ENCODE data around the gene AUH.

The AUH gene

DNA sequence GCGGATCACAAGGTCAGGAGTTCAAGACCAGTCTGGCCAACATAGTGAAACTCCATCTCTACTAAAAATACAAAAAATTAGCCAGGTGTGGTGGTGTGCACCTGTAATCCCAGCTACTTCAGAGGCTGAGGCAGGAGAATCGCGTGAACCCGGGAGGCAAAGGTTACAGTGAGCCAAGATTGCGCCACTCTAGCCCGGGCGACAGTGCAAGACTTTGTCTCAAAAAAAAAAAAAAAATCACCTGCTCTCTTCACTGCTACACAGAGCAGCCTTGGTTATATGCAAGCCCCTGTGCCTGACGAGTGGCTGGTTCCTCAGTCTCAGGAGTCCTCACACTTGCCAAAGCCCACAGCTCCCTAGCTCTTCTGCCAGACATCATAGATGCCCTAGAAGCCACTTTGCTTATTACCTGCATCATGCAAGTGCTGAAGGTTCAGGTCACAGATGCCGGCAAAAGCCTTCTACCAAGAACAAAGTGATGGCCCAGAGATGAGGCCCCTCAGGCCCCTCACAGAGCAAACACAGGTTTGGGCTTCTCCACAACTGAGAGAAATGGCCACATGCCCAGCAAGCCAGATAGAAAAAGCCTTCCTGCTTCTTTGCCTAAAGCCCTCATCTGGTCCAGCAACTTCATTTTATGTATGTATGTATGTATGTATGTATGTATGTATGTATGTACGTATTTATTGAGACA, 176.4 kb downstream of the AUH start:
- no peak for DNase-seq

DNA sequence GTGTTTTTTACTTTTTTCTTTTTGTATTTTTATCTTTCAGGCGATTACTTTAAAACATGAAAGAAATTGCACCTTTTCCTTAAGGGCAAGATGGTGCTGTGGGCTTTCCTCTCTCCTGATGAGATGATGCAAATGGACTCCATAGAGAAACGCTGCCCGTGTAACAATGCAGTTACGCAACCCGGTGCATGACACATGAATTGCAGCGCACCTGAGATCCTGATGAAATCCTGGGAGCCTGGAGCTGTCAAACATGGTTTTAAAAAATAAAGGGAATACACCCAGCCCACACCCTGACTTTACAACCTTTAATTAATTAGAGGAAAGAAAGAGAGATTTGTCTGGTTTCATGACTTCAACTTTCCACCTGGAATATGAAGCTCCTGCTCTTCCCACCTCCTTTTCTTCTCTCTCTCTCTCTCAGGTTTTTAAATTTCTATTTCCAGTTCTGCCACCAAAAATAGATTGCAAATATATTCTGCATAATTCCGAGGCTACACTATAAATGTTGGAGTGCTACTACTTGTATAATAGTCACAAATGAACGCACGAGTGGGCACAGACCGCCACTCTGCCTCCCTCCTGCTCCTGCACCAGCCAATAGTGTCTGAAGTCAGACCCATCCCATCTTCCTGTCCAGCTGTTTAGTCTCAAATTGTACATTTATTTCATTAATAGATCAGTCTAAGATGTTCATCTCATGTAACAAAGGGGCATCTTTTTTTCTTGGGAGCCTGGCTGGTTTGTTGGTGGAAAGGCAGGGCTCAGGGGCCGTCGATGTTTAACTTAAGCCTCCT, 179.1 kb downstream of the AUH start:
- no peak for DNase-seq

DNA sequence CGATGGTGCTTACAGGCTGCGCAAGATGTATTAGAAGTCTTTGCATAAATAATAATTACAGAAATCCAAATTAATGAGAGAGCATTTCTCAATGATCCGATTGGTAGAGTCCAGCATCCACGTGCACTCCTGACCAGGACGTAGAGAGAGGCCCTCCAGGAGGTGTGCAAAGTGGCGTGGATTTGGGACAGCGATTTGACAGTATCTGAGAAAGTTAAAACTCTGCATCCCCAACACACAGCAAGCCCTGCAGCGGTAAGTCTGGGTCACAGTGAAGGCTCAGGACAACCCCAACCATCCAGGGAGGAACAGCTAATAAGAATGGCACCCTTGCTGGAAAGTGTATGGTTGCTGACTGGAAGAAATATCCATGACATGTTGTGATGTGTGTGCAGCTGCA, 180.2 kb downstream of the AUH start:
- DNase-seq = no peak

DNA sequence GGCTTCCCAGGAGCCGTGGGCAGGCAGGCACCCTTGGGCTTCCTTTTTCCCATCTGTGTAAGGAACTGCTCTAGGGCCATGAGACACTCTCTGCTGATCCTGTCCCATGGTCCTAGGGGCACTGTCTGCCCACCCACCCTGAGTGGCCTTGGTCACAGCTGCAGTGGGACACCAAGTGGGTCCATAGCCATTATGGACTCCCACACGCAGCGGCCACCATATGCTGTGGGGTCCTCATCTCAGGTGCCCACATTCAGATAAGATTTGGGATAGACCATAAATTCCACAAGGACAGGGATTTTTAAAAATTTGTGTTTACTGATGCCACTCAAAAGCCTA, 180.8 kb downstream of the AUH start:
- no peak for DNase-seq

DNA sequence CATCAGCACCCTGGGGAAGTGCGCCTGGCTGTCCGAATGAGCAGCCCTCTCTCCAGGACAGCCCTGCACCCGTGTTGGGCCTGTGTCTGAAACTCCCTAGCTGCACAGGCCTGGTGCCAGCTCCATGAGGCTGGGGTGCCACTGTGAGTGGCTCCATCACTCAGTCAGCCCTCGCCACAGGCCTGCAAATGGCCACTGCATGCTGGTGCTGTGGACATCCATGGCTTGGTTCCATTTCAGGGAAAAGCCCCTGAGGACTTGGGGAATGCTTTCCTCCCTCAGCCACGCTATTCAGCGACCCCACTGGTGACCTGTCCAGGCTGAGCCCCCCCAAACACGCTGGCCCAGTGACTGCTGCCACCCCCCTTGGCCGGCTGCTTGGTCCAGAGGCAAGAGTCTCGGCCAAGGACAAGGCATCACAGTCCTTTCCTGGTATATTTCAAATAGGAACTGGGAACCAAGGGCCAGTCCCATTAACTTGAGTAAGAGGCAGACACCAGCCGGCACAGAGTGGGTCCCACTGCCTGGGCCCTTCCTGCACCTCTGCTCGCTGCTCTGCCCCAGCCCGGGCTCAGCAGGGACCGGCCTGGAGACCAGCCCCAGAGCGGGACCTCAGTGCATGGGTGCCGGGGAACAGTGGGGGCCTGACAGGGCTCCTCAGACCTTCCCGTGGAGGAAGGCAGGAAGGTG, 181.3 kb downstream of the AUH start:
- no peak for DNase-seq

DNA sequence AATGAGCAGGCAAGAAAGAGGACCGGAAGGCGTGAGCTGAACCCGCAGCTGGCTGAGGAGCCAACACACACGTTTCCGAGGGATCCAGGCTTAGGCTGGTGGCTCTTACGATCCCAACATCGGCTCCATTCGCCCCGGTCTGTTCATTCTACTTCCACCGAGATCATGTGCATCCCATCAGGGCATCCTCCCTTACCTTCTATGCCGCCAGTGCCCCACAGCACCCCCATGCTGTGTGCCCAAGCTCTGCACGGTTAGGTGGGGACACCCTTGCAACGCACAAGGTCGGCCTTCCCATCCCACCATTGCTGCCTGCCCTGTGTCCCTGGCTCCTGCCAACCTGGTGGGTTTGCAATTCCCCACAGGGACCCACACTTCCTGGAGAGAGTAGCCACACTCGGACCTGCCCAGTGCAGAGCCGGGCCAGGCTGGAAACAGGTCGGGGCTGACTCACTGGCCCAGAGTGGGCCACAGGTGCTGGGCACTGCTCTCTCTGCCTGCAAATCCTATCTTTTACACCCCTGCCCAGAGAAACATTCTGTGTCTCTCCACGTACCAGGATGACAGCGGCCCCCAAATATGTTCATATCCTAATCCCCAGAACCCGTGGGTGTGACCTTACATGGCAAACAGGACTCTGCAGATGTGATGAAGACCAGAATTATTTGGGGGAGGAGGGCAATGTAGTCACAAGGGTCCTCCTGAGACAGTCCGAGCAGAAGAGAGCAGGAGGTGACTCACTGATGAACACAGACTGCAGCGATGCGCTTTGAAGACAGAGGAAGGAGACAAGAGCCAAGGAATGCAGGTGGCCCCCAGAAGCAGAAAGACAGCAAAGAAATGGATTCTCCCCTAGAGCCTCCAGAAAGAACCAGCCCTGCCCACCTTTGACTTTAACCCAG, 182.2 kb downstream of the AUH start:
- DNase-seq = no peak

DNA sequence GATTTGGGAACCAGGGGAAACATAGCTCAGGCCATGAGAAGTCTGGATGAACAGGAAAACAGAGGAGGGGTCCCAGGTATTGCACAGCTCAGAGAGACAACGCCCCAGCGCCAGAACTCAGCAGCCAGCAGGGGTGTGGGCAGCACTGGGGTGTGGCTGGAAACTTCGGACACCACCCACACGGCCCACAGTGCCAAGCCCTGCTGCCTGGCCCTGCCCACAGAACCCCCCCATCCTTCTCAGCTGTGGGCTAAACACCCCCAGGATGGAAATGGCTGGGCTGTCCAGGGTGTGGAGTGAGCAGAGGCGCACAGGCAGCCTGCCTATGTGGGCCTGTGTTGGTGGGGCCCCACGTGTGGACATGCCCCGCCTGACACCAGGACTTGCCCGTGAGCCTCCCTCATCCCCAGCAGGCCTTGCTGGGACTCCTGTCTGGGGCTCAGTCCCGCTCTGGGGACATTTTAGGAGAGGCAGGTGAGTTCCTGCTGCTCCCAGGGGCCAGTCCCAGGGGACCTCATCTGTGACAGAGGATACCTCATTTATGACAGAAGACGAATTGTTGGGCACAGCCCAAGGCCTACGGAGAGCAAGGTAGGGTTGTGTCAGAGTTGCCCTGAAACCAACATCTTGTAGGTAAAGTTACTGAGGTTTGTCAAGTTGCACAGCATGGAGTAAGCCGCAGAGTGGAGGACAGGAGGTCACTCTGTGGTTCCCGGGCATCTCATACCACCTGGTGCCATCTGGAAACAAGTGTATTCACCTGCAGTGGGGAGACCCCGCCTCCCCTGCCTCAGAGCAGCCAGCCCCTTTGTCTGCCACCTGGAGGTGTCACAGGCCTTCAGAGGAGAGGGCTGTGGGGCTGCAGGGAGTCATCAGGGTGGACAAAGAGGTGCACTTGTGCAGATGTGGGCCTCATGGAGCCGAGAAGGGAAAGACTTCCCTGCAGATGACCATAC, 183.2 kb downstream of the AUH start:
- DNase-seq = no peak

DNA sequence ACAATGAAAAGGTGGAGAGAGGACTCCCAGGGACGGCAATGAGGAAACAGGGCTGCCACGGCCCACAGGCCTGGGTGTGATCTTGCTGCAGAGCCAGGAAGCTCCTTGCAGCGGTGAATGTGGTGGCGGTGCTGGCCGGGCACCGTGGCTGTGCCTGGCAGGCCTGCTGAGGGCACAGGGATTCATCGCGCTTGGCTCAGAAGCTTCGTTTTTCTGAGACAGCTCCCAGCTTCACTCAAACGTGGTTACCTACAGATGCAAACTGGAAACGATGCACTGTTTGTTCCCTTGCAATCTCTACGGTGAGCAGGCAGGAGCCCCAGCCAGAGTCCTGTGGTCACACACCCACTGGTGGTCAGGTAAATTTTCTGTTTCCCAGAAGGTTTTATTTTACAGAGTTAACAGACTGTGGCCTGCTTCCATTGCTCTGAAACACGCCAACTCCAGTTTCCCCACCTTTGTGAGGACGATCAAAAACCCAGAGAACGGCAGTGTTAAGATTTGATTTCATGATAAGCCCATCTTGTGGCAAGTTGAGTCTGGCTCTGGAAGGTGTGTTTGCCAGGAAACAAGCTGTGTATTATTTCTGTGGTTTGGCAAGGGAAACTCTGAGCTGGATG, 183.9 kb downstream of the AUH start:
- no peak for DNase-seq

DNA sequence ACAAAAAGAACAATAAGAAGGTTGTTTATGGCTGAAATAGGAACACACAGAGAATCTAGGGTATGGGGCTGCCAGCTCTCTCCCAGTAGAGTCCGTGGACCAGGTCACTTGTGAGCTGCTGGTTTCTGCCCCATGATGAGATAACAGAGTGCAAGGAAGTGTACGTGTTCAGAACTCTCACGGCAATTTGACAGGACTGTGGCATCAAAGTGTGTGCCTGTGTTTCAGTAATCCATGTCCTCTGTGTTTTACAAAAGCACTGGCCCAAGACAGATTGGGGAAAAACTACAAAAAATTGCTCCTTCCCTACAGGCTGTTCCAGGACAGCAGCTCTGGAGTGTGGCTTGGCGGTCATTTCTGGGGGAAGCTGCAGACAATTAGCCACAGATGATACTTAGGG, 184.6 kb downstream of the AUH start:
- DNase-seq = no peak

DNA sequence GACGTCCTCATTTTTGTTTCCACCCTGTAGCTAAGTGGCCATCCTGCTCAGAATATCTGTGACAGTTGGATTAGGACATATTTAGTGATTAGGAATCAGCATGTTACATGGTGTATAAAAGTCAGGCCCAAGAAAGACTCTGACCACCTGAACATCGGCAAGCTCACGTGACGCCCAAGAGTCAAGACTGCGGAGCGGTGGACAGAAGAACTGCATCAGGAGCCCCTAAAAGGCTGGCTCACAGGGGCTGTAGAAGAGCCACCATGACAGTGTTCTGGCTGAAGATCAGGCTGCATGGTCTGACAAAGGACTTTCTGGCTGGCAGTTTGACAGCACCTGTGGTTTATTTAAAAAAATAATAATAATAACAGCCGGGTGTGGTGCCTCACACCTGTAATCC, 185.3 kb downstream of the AUH start:
- no peak for DNase-seq

DNA sequence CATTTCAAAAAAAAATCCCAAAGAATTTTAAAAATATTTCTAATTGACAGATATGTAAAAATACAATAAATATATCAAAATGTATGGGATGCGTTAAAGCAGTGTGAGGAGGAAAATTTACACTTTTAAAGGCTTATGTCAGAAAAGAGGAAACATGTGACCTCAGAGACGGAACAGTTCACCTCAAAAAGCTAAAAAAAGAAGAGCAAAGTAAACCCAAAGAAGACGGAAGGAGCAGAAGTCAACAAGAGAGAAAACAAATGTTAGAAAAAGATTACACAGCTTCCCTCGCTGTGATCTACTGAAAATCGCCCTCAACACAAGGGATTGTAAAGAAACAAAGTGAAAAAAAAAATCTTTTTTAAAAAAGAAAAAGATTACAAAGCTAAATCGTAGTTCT, 186.9 kb downstream of the AUH start:
- no peak for DNase-seq

DNA sequence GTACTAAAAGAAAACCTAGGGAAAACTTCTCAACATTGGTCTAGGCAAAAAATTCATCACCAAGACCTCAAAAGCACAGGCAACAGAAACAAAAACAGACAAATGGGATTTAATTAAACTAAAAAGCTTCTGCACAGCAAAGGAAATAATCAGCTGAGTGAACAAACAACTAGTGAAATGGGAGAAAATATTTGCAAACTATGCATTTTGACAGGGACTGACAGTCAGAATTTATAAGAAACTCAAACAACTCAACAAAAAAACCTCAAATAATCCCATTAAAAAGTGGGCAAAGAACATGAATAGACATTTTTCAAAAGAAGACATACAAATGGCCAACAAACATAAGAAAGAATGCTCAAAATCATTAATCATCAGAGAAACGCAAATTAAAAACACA, 189.4 kb downstream of the AUH start:
- no peak for DNase-seq

DNA sequence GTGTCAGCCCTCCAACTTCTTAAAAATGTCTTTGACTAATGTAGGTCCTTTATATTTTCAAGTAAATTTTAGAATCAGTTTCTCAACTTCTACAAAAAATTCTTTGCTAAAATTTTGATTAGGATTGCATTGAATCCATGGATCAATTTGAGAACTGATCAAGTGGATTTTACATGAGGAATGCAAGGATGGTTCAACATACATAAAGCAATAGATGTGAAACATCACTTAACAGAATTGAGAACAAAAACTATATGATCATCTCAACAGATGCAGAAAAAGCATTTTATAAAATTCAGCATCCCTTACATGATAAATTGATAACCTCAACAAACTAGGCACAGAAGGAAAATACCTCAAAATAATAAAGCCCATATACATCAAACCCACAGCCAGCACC, 190.8 kb downstream of the AUH start:
- no peak for DNase-seq

DNA sequence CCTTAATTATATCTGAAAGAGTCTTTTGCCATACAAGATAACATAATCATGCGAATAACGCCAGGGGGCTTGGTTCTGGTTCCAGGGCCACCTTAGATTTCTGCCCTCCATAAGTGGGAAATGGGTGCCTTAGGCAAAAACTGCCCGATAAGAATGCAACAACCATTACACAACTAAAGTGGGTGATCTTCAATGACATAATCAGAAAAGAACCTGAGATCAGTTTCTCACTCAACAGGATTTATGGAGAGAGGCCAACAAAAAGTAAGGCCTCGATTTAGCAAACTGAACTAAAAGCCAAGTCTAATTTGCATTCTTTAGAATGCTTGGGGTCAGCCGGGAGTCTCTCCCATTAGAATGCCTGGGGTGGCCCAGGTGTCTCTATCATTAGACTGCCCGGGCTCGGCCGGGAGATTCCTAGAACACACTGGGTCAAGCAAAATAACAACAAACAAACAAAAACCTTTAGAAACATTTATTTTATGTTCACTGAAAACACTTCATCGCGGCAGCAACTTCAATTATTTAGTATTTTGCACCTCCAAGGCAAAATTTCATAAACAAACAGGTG, 194.8 kb downstream of the AUH start:
- no peak for DNase-seq

DNA sequence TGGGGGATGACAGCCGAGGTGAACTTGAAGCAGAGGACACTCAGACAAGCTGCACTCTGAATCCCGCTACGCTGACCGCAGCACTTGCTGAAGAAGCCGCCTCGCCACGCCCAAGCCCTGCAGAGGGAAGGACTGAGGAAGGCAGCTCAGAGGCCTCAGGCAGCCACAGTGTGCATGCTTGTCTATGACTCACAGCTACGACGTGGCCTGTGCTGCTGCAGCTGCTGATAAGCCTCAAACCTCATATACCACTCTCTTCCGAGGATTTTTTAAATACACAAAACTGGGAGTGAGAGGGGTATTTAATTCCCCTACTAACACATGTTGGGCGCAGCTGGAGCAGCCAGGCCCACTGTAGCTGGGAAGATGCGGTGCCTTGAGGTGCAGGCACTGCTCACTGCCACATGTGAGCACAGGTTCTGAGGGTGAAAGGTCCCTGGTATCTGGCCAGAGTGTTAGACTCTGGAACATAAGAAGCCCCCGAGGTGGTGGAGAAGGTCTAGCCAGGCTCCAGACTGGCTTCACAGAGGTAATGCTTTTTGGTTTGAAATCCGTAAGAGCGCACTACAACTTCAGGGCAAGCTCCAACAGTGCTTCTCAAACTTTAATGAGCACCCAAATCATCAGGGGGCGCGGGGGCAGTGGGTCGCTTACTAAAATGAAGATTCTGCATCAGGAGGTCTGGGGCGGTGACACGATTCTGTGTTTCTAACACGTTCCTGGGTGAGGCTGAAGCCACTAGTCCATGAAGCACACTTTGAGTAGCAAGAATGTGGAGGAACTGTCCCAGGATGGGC, 196.8 kb downstream of the AUH start:
- no peak for DNase-seq
